Kidney epithelial cell (primary cell): ENCODE data around the gene AMZ1. TPM values are rescaled to one million over a fixed set of nuclear protein-coding genes. Genes with fewer than 3 reads are reported as not detected.

Experiments used
- DNase-seq: peaks from one replicate; pipeline ENCODE4 v3.0.0-alpha.2; 2010; ENCODE audit warnings: low read depth
- H3K27me3 ChIP-seq: 2 replicates; pipeline ENCODE4 v1.6.0; 2011; ENCODE audit warnings: low read length; ENCODE audit not compliant: control insufficient read depth, insufficient read depth
- H3K36me3 ChIP-seq: 2 replicates; pipeline ENCODE4 v1.5.1; 2011; ENCODE audit warnings: low read length; ENCODE audit not compliant: control insufficient read depth, insufficient read depth
- H3K4me3 ChIP-seq: 2 replicates; pipeline ENCODE4 v1.5.1; 2011; ENCODE audit warnings: low read depth, mild to moderate bottlenecking, control low read depth, low read length
- total RNA-seq: library from RNA; depleted of rRNA; stranded (reverse); fragments of >200 nt; gene quantifications from 2 replicates; pipeline ENCODE4 v1.2.3, GENCODE V29; 2015
- TF ChIP-seq, protein P1 (sequence below): IDR thresholded peaks from 2 replicates; pipeline ENCODE4 v1.5.1; 2011; ENCODE audit warnings: mild to moderate bottlenecking, moderate library complexity, low read length, control low read depth, inconsistent platforms; ENCODE audit not compliant: insufficient read depth, poor library complexity, severe bottlenecking

Gene AMZ1
- total RNA-seq, 1 donor from 2014 or later, result 2.8 TPM

DNA sequence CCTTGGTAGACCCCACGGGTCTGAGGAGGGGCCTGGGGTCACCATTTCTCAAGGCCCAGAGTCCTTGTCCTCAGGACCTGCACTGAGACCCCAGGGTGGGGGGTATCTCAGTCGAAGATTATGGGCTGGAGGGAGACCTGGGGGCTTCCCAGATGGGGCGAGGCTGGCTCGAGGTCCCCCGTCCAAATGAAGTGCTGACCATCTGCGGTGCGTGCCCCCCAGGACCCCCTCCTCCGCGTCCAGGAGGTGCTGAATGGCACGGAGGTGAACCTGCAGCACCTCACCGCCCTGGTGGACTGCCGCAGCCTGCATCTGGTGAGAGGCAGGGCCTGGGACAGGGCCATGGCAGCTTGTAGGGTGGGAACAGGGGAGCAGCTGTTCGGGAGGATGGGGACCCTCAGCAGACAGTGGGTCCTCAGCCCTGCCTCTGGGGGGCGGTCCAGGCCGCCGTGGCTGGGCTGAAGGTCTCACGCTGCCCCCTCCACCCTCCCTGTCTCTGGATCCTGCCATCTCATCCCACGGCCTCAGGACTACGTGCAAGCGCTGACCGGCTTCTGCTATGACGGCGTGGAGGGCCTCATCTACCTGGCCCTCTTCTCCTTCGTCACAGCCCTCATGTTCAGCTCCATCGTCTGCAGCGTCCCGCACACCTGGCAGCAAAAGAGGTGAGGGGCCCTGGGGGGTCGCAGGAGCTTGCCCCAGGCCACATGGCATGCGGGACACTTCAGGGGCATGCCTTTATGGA, 32.0 kb upstream of the AMZ1 start:
- Histone ChIP-seq H3K36me3 (peaks cover 5% of the 10 kb centered on the region), H3K4me3 (no peak overlapping the region), H3K27me3 (no peaks in the 10 kb centered on the region)
- TF ChIP-seq, protein P1, sequence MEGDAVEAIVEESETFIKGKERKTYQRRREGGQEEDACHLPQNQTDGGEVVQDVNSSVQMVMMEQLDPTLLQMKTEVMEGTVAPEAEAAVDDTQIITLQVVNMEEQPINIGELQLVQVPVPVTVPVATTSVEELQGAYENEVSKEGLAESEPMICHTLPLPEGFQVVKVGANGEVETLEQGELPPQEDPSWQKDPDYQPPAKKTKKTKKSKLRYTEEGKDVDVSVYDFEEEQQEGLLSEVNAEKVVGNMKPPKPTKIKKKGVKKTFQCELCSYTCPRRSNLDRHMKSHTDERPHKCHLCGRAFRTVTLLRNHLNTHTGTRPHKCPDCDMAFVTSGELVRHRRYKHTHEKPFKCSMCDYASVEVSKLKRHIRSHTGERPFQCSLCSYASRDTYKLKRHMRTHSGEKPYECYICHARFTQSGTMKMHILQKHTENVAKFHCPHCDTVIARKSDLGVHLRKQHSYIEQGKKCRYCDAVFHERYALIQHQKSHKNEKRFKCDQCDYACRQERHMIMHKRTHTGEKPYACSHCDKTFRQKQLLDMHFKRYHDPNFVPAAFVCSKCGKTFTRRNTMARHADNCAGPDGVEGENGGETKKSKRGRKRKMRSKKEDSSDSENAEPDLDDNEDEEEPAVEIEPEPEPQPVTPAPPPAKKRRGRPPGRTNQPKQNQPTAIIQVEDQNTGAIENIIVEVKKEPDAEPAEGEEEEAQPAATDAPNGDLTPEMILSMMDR, result no peak
- DNase-seq, result no peak

DNA sequence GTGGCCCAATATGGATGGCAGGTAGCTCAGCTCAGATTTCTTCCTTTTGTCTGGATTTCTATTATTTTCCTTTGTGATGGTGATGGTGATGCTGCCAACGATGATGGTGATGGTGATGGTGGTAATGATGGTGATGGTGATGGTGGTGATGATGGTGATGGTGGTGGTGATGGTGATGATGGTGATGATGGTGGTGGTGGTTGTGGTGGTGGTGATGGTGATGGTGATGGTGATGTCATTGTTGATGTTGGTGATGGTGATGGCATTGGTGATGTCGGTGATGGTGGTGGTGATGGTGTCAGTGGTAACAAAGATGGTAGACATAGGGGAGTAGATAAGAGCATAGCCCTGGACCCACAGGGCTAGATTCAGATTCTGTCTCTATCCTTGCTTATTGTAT, 30.8 kb upstream of the AMZ1 start:
- H3K4me3 ChIP-seq, result no peak overlapping the region
- DNase-seq, result no peak
- no peaks in the 10 kb centered on the region for H3K27me3 ChIP-seq
- TF ChIP-seq, protein P1, result no peak
- peaks cover 4% of the 10 kb centered on the region for H3K36me3 ChIP-seq

DNA sequence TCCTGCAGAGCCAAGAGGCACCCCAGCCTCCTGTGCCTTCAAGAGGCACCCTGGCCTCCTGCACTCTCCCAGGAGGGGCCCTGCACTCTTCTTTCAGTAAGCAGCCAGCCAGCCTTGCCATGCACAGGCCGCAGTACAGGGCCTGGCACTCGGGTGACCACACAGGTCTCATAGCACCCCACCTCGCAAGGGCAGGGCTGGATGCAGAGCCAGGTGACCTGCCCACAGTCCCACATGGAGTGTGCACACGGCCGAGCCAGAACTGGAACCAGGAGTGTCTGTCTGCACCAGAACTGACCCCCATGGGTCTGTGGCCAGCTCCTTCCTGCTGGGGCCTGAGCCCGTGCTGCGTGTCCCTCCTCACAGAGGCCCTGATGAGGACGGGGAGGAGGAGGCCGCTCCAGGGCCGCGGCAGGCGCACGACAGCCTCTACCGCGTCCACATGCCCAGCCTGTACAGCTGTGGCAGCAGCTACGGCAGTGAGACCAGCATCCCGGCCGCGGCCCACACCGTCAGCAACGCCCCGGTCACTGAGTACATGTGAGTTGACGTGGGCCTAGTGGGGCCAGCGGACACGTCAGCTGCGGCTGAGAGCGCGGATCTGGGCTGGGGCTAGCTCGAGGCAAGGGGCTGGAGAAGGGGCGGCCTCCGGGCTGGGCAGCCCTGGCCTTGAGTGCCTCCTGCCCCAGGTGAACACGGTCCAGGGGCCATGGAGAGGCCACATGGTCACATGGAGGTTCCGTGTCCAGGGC, 29.9 kb upstream of the AMZ1 start:
- no peak for DNase-seq
- no peak overlapping the region for H3K4me3 ChIP-seq
- TF ChIP-seq, protein P1, result no peak
- peaks cover 4% of the 10 kb centered on the region for H3K36me3 ChIP-seq
- no peaks in the 10 kb centered on the region for H3K27me3 ChIP-seq

DNA sequence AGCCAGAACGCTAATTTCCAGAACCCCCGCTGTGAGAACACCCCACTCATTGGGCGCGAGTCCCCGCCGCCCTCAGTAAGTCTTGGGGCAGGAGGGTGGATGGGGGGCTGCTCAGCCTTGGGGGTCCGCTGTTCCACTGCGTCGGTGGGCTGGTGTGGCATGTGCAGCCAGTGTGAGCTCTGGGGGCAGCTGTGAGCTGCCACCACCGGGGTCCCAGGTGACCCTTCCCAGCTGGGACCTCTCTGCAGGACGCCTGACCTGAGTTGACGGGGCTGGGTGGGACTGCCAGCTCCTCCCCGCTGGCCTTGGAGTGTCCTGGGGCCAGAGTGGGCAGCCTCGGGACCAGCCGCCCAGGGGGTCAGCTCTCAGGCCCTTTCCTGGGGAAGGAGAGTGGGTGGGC, 29.1 kb upstream of the AMZ1 start:
- TF ChIP-seq, protein P1, result no peak
- Histone ChIP-seq H3K27me3 (no peaks in the 10 kb centered on the region), H3K4me3 (no peak overlapping the region), H3K36me3 (peaks cover 4% of the 10 kb centered on the region)
- DNase-seq, result no peak

DNA sequence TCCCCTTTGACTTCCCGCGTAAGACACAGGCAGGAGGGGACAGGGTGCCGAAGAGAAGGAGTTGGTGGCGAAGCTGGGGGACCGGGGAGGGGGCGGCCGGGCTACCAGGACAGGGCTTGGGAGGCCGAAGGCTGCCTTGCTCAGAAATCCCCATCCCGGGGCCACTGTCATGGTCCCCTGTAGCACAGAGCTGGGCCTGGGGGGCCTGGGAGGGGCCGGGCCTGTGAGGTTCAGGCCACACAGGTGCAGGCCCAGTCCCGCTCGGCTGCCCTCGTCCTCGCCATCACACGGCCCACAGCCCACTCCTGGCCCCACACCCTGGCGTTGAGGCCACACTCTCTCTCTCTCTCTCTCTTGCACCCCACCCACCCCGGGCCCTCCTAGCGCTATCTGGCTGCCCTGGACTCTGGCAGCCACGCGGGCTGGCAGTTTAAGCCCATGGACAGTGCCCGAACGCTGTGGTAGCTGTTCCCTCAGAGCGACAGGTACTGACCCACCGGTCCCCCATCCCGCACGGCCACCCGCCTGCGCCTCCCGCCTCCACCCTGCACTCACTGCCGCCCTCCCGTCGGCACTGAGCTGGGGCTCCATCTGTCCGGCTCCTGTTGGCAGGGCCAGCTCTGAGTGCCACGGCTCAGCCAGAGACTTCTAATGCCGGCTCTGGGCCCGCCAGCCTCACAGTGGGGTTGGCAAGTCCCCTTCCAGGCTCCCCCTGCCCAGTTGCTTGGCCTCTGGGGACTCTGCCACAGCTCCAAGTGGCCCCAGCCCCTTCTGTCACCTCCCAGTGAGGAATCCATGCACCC, 28.2 kb upstream of the AMZ1 start:
- no peak for DNase-seq
- Histone ChIP-seq H3K4me3 (no peak overlapping the region), H3K27me3 (no peaks in the 10 kb centered on the region), H3K36me3 (peaks cover 4% of the 10 kb centered on the region)
- TF ChIP-seq, protein P1, result no peak
